HepG2 (cell line): ENCODE measurements around the gene GRIN3B. TPM values are rescaled to one million over a fixed set of nuclear protein-coding genes. Genes with fewer than 3 reads are reported as not detected.

Source experiments
- AGO2 ChIP-seq: fragments of 200-400 bp; formaldehyde crosslinking; optimal IDR thresholded peaks from 2 replicates; pipeline ENCODE3; 2017; ENCODE audit warnings: mild to moderate bottlenecking, low read depth, low read length, moderate library complexity
- FIP1L1 ChIP-seq: fragments of 200-400 bp; formaldehyde crosslinking; IDR thresholded peaks from 2 replicates; pipeline ENCODE4 v1.6.1; 2018; ENCODE audit warnings: low read depth, mild to moderate bottlenecking, low read length, moderate library complexity, borderline replicate concordance; ENCODE audit not compliant: insufficient read depth
- NFAT5 ChIP-seq: sonication (generic); formaldehyde crosslinking; IDR thresholded peaks from 2 replicates; pipeline ENCODE4 v1.4.0; 2020; ENCODE audit warnings: missing genetic modification reagents
- PBX2 ChIP-seq: IDR thresholded peaks from 2 replicates; pipeline ENCODE4 v1.6.1; 2016; ENCODE audit warnings: control low read depth
- RNF219 ChIP-seq: sonication (generic); formaldehyde crosslinking; IDR thresholded peaks from 2 replicates; pipeline ENCODE4 v1.5.0; 2020; ENCODE audit warnings: mild to moderate bottlenecking, missing genetic modification reagents
- THAP7 ChIP-seq: sonication (generic); formaldehyde crosslinking; IDR thresholded peaks from 2 replicates; pipeline ENCODE4 v1.8.1; 2023; ENCODE audit warnings: mild to moderate bottlenecking, missing genetic modification reagents
- polyA plus RNA-seq, 8 experiments: library from polyadenylated mRNA; depleted of rRNA in 3 of 8; stranded (reverse) in 7 of 8; unstranded in 1 of 8; fragments of >200 nt; fragmentation: Illumina TruSeq in 4 of 8; extraction: Trizol in 4 of 8; gene quantifications; 2 replicates each; pipeline versions ENCODE4 v1.2.1 to v1.2.3, GENCODE V29; 2011 to 2016; ENCODE audit warnings: low read depth in 4 of 8, missing spikeins in 1 of 8, mixed read lengths in 1 of 8; ENCODE audit not compliant: insufficient read depth in 1 of 8
- total RNA-seq, 5 experiments: library from RNA; depleted of rRNA; stranded (reverse); fragments of >200 nt; fragmentation: Illumina TruSeq; extraction: Trizol; gene quantifications; 2 replicates each; pipeline ENCODE4 v1.2.3, GENCODE V29; 2016; ENCODE audit warnings: low read depth in 1 of 5

Gene GRIN3B
- total and polyA plus RNA-seq, 2 of the 13 experiments (the other 11 are each of a cell fraction or from before 2014, with no cell fraction given): 0.07 to 0.20 TPM

- TF ChIP-seq NFAT5: no peak
- TF ChIP-seq FIP1L1: no peak
- no peak for TF ChIP-seq THAP7 (CRISPR knock-in tag)
- TF ChIP-seq AGO2: peak; percentile 75
- no peak for TF ChIP-seq RNF219
- no peak for TF ChIP-seq PBX2 (CRISPR knock-in tag)
- TF ChIP-seq, all 625 proteins: peak for 5
Measured at GRCh38 chr19:955803-956765, 44.1 kb upstream of the GRIN3B start (continued).
